ENCODE measurements around the gene CAMTA1.

The CAMTA1 gene

GRCh38 chr1:7040969-7041695 is 255.9 kb downstream of the CAMTA1 start:
- no peak for DNase-seq (ENCODE audit: low read depth, low spot score)

GRCh38 chr1:7042322-7043190 is 257.3 kb downstream of the CAMTA1 start:
- no peak for DNase-seq (ENCODE audit: low read depth, low spot score)

GRCh38 chr1:7043191-7043549 is 257.9 kb downstream of the CAMTA1 start:
- no peak for DNase-seq (ENCODE audit: low read depth, low spot score)

GRCh38 chr1:7043719-7044535 is 258.7 kb downstream of the CAMTA1 start:
- DNase-seq (ENCODE audit: low read depth, low spot score) = no peak

- DNase-seq (ENCODE audit: low read depth, low spot score) = no peak
These were observed 260.6 kb downstream of the CAMTA1 start for GRCh38 chr1:7045897-7046296.

GRCh38 chr1:7046314-7046713 is 261.1 kb downstream of the CAMTA1 start:
- DNase-seq (ENCODE audit: low read depth, low spot score) = no peak

GRCh38 chr1:7046891-7047290 is 261.6 kb downstream of the CAMTA1 start:
- DNase-seq (ENCODE audit: low read depth, low spot score) = no peak

GRCh38 chr1:7047866-7048265 is 262.6 kb downstream of the CAMTA1 start:
- DNase-seq (ENCODE audit: low read depth, low spot score) = no peak

GRCh38 chr1:7048395-7048794 is 263.1 kb downstream of the CAMTA1 start:
- no peak for DNase-seq (ENCODE audit: low read depth, low spot score)

GRCh38 chr1:7049913-7050625 is 264.8 kb downstream of the CAMTA1 start:
- DNase-seq (ENCODE audit: low read depth, low spot score) = no peak

GRCh38 chr1:7050751-7051665 is 265.8 kb downstream of the CAMTA1 start:
- DNase-seq (ENCODE audit: low read depth, low spot score) = no peak

GRCh38 chr1:7052701-7053100 is 267.4 kb downstream of the CAMTA1 start:
- DNase-seq (ENCODE audit: low read depth, low spot score) = no peak

- DNase-seq (ENCODE audit: low read depth, low spot score) = no peak
These were observed 275.5 kb downstream of the CAMTA1 start for GRCh38 chr1:7060745-7061144.

- no peak for DNase-seq (ENCODE audit: low read depth, low spot score)
These were observed 277.2 kb downstream of the CAMTA1 start for GRCh38 chr1:7062346-7063061.

GRCh38 chr1:7063981-7064380 is 278.7 kb downstream of the CAMTA1 start:
- no peak for DNase-seq (ENCODE audit: low read depth, low spot score)

- no peak for DNase-seq (ENCODE audit: low read depth, low spot score)
These were observed 283.3 kb downstream of the CAMTA1 start for GRCh38 chr1:7068552-7068951.

- DNase-seq (ENCODE audit: low read depth, low spot score) = no peak
These were observed 284.7 kb downstream of the CAMTA1 start for GRCh38 chr1:7069931-7070330.

GRCh38 chr1:7070389-7071029 is 285.3 kb downstream of the CAMTA1 start:
- DNase-seq (ENCODE audit: low read depth, low spot score) = peak; percentile 11

- DNase-seq (ENCODE audit: low read depth, low spot score) = no peak
These were observed 290.9 kb downstream of the CAMTA1 start for GRCh38 chr1:7076117-7076516.
